GM12878 (cell line): ENCODE measurements around the gene KLK3. TPM values are rescaled to one million over a fixed set of nuclear protein-coding genes. Genes with fewer than 3 reads are reported as not detected.

Source experiments
- ATAC-seq: fragments of 200-7000 bp; cut with Tn5 transposase; 3 replicates; pipeline ENCODE4 v1.9.1; 2020; ENCODE audit warnings: mild to moderate bottlenecking, moderate library complexity
- BruUV-seq: library from RNA; stranded (reverse); fragments of 400-500 nt; replicated peaks from 2 replicates; lab custom pipeline; 2021; lab: Mats Ljungman, UMichigan
- CTCF ChIA-PET: fragments of 300-600 bp; sonication (Branson Sonifier 250); formaldehyde crosslinking; extraction: SDS; loops from one replicate; lab custom pipeline; 2021; ENCODE audit warnings: inconsistent platforms; lab: Yijun Ruan, JAX
- POLR2A ChIA-PET: fragments of 350-600 bp; formaldehyde crosslinking; extraction: SDS; loops from one replicate; lab custom pipeline; 2021; ENCODE audit warnings: inconsistent platforms; lab: Charles Lee
- RAD21 ChIA-PET: fragments of 300-600 bp; sonication (Branson Sonifier 250); formaldehyde crosslinking; loops from one replicate; lab custom pipeline; 2023; ENCODE audit warnings: antibody characterized with exemption; ENCODE audit not compliant: unreplicated experiment; lab: Charles Lee
- SMC1A ChIA-PET: fragments of 300-600 bp; sonication (Branson Sonifier 250); formaldehyde crosslinking; loops from one replicate; lab custom pipeline; 2023; ENCODE audit not compliant: unreplicated experiment, uncharacterized antibody; lab: Charles Lee
- DNase-seq: peaks from one replicate; pipeline ENCODE4 v3.0.0-alpha.2; 2011; ENCODE audit warnings: low read depth, low spot score
- FAIRE-seq: peaks from 3 replicates; lab custom pipeline; 2011; peaks lifted over from hg19 to GRCh38; lab: Jason Lieb, UNC
- H2AFZ ChIP-seq: 2 replicates; pipeline ENCODE4 v1.6.0; 2011; ENCODE audit warnings: low read depth, low read length, control low read depth; ENCODE audit not compliant: control insufficient read depth
- H3K27ac ChIP-seq: 2 replicates; pipeline ENCODE4 v1.5.1; 2011; ENCODE audit warnings: control low read depth; ENCODE audit not compliant: control insufficient read depth, insufficient read depth
- H3K27me3 ChIP-seq, 2 experiments: replicated peaks in 1 of 2; 2 replicates each; pipeline versions ENCODE4 v1.6.0 to v1.6.1; 2011; ENCODE audit warnings: low read length in 1 of 2; ENCODE audit not compliant: control insufficient read depth in 2 of 2, insufficient read depth in 2 of 2
- H3K36me3 ChIP-seq, 2 experiments: 2 replicates each; pipeline ENCODE4 v1.5.1; 2011; ENCODE audit warnings: low read length in 1 of 2; ENCODE audit not compliant: control insufficient read depth in 2 of 2, insufficient read depth in 2 of 2
- H3K4me1 ChIP-seq: 2 replicates; pipeline ENCODE4 v1.6.1; 2011; ENCODE audit warnings: mild to moderate bottlenecking, low read length, moderate library complexity, mixed read lengths; ENCODE audit not compliant: control insufficient read depth, insufficient read depth
- H3K4me2 ChIP-seq: 2 replicates; pipeline ENCODE4 v1.6.0; 2011; ENCODE audit warnings: control low read depth; ENCODE audit not compliant: control insufficient read depth, insufficient read depth
- H3K4me3 ChIP-seq: fragments of 200-600 bp; sonication (generic); 2 replicates; pipeline ENCODE4 v1.5.1; 2016
- H3K79me2 ChIP-seq: 2 replicates; pipeline ENCODE4 v1.6.0; 2011; ENCODE audit warnings: low read length; ENCODE audit not compliant: control insufficient read depth, insufficient read depth
- H3K9ac ChIP-seq: 2 replicates; pipeline ENCODE4 v1.8.0; 2011; ENCODE audit warnings: low read length, control low read depth, mixed read lengths; ENCODE audit not compliant: control insufficient read depth, insufficient read depth
- H3K9me3 ChIP-seq: replicated peaks from 3 replicates; pipeline ENCODE4 v1.5.1; 2011; ENCODE audit warnings: mild to moderate bottlenecking, low read length; ENCODE audit not compliant: control insufficient read depth, insufficient read depth
- H4K20me1 ChIP-seq: 2 replicates; pipeline ENCODE4 v1.6.0; 2011; ENCODE audit not compliant: control insufficient read depth, insufficient read depth
- HDAC2 ChIP-seq: fragments of 200-600 bp; sonication (generic); IDR thresholded peaks from 2 replicates; pipeline ENCODE4 v1.6.1; 2017
- MLLT1 ChIP-seq: fragments of 450-650 bp; IDR thresholded peaks from 2 replicates; pipeline ENCODE4 v1.6.1; 2016; ENCODE audit warnings: mild to moderate bottlenecking
- NBN ChIP-seq: fragments of 450-650 bp; IDR thresholded peaks from 2 replicates; pipeline ENCODE4 v1.6.1; 2016
- STAT1 ChIP-seq: fragments of 450-650 bp; conservative IDR thresholded peaks from 2 replicates; pipeline ENCODE4 v1.6.1; 2014; ENCODE audit warnings: antibody characterized with exemption, mild to moderate bottlenecking
- TAF1 ChIP-seq: IDR thresholded peaks from 2 replicates; pipeline ENCODE4 v1.6.1; 2011; ENCODE audit warnings: mild to moderate bottlenecking, low read depth, low read length, borderline replicate concordance
- TARDBP ChIP-seq: IDR thresholded peaks from 2 replicates; pipeline ENCODE4 v1.6.1; 2016; ENCODE audit warnings: borderline replicate concordance
- USF1 ChIP-seq: IDR thresholded peaks from 2 replicates; pipeline ENCODE4 v1.6.1; 2011; ENCODE audit warnings: borderline replicate concordance, low read depth, mild to moderate bottlenecking, moderate library complexity, mixed read lengths, low read length; ENCODE audit not compliant: insufficient read depth; ENCODE audit errors: extremely low read length
- ZBTB11 ChIP-seq: fragments of 450-650 bp; formaldehyde crosslinking; IDR thresholded peaks from 2 replicates; pipeline ENCODE4 v1.5.0; 2022; ENCODE audit warnings: mild to moderate bottlenecking, missing genetic modification characterization
- ZNF687 ChIP-seq: fragments of 450-650 bp; IDR thresholded peaks from 2 replicates; pipeline ENCODE4 v1.6.1; 2017; ENCODE audit warnings: mild to moderate bottlenecking, moderate library complexity
- WGBS: methylation state at CpG from one replicate; pipeline ENCODE4 v1.1.6; 2016; ENCODE audit warnings: low lambda C conversion rate; ENCODE audit not compliant: insufficient replicate concordance, insufficient coverage; ENCODE audit errors: missing lambda C conversion rate; 5-methylcytosine and 5-hydroxymethylcytosine counted together
- in situ Hi-C: fragments of 300-500 bp; cut with MboI; formaldehyde crosslinking; loops from 9 replicates; pipeline ENCODE4 v1.14.3; 2018; ENCODE audit warnings: mixed read lengths
- intact Hi-C: fragments of 100-400 bp; cut with micrococcal nuclease; formaldehyde crosslinking; loops from one replicate; pipeline ENCODE4 v1.14.2; 2022; ENCODE audit not compliant: unreplicated experiment
- polyA plus RNA-seq, 11 experiments: library from polyadenylated mRNA; depleted of rRNA in 4 of 11; unstranded in 6 of 11; stranded (reverse) in 5 of 11; fragments of >200 nt; fragmentation: Nextera tagmentation in 4 of 11; fragmentation: Illumina TruSeq in 1 of 11; extraction: Ambion mirVana in 4 of 11; extraction: Trizol in 1 of 11; gene quantifications; 1 replicate in 1 of 11; 2 replicates in 10 of 11; pipeline versions ENCODE4 v1.2.1 to v1.2.3, GENCODE V29; 2011 to 2016; ENCODE audit warnings: inconsistent platforms in 2 of 11, missing spikeins in 2 of 11, low read depth in 1 of 11
- total RNA-seq, 4 experiments: library from RNA; depleted of rRNA in 3 of 4; stranded (reverse); fragments of >200 nt in 3 of 4; fragmentation: Illumina TruSeq in 1 of 4; extraction: Trizol in 1 of 4; gene quantifications; 2 replicates each; pipeline versions ENCODE4 v1.2.1 to v1.2.3, GENCODE V29; 2013 to 2021

The KLK3 gene
- total and polyA plus RNA-seq, 10 of the 15 experiments (the other 5 are each of a cell fraction or from before 2014, with no cell fraction given): 0.31 TPM; not detected in 9

GRCh38 chr19:50808856-50809255 lies 45.9 kb upstream of the KLK3 start:
- ChIA-PET POLR2A (interaction anchor here (0.6 kb wide), 1 partner anchor 410 kb away, joined by 3 read pairs; no protein-coding TSS in a partner anchor), RAD21 (no interaction called here)

More at GRCh38 chr19:50808856-50809255, 45.9 kb upstream of the KLK3 start:
- no peak overlapping the region for H3K9ac ChIP-seq
- BruUV-seq: no TSS peak
- no peak for ATAC-seq
- H3K27ac ChIP-seq: no peak overlapping the region
- H3K4me3 ChIP-seq: no peak overlapping the region
- ChIA-PET SMC1A (no interaction called here), CTCF (interaction anchor here (0.7 kb wide), 1 partner anchor 465 kb away, joined by 3 read pairs; no protein-coding TSS in a partner anchor)
- peaks cover 6% of the 10 kb centered on the region for H3K79me2 ChIP-seq
- no peak for TF ChIP-seq TAF1
- no peak for TF ChIP-seq HDAC2
- no peak for TF ChIP-seq USF1
- TF ChIP-seq ZNF687: no peak
- no peak for TF ChIP-seq MLLT1
- TF ChIP-seq TARDBP: no peak
- TF ChIP-seq ZBTB11 (CRISPR knock-in tag): no peak
- TF ChIP-seq STAT1: no peak
- no peak for TF ChIP-seq NBN
- no peaks in the 10 kb centered on the region for H3K27me3 ChIP-seq
- H3K4me1 ChIP-seq: no peaks in the 10 kb centered on the region
- in situ Hi-C loops (no loop called here), intact Hi-C loops (no loop called here)
- H4K20me1 ChIP-seq: no peaks in the 10 kb centered on the region
- no peak for DNase-seq
- no peaks in the 10 kb centered on the region for H3K36me3 ChIP-seq
- H3K9me3 ChIP-seq: no peaks in the 10 kb centered on the region; the same call in 2 of the 3 replicates
- WGBS: 23% methylated on average over 1 of the region's 1 CpG
- no peak overlapping the region for H2AFZ ChIP-seq
- H3K4me2 ChIP-seq: no peak overlapping the region
- FAIRE-seq: no peak
